Right renal cortex interstitium (tissue), 3 donors: Measurements from ENCODE around the gene CDH4. TPM values are rescaled to one million over a fixed set of nuclear protein-coding genes. Genes with fewer than 3 reads are reported as not detected.
"Not testable (repeated sequence)": the region's sequence is repeated elsewhere in the genome, so short reads cannot be mapped to it uniquely, and the experiment has no call there.

Experiments
- DNase-seq, 3 donors: peaks; one replicate each; pipeline ENCODE4 v3.0.0-alpha.2; 2013; ENCODE audit warnings: low read depth in 3 of 3, low spot score in 2 of 3
- polyA plus RNA-seq, 3 donors: library from polyadenylated mRNA; unstranded; fragments of 120-200 nt; gene quantifications; one replicate each; pipeline ENCODE4 v1.2.1, GENCODE V29; 2013; ENCODE audit not compliant: insufficient read length in 3 of 3

The CDH4 gene
- polyA plus RNA-seq, 3 donors = 5.8 to 6.8 (median 5.9) TPM

DNA sequence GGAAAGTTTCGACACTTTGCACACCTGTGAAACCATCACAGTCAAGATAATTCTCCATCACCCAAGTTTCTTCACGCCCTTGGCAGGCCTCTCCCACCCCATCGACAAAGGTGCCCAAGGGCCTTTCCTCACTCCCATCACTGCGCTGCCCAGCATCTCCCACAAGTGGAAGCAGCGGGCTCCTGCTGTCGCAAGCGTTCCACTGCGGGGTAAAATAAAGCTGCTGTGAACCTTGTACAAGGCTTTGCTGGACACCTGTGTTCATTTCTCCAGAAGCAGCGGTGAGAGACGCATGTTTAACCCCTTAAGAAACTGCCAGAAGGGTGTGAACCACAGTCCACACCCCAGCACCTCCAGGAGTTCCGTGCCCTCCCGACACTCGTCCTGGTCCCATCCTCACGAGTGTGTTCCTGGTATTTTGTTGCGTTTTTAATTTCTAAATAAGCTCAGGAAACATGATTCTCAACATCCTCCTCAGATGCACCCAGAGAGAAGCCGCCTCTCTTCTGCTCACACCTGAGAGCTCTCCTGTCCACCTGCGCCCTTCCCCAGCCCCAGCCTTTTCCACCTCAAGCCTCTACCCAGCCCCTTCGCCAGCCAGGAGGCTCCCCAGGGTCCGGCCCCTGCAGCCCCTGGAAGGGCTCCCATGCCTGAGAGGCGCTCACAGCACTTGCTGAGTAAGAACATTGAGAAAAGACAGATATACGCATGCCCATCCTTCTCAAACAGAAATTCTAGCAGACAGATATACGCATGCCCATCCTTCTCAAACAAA, 716.2 kb downstream of the CDH4 start:
- no peak for DNase-seq

DNA sequence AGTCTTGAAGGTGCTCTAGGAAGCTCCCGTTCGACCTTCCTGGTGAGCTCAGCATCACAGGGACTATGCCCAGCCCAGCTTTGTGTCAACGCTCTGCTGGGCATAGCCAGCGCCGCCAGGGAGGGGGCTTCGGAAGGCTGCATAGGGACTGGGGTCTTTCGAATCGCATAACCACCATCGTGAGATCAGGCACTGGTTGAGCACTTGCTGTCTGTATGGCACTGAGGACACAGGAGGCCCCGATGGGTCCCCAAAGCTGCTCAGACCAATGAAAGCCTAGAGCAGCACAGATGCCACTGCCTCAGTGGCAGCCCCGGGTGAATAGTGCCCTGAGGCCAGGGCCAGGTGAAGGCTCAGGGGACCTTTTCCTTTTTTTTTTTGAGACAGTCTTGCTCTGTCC, 716.9 kb downstream of the CDH4 start:
- DNase-seq = no peak

DNA sequence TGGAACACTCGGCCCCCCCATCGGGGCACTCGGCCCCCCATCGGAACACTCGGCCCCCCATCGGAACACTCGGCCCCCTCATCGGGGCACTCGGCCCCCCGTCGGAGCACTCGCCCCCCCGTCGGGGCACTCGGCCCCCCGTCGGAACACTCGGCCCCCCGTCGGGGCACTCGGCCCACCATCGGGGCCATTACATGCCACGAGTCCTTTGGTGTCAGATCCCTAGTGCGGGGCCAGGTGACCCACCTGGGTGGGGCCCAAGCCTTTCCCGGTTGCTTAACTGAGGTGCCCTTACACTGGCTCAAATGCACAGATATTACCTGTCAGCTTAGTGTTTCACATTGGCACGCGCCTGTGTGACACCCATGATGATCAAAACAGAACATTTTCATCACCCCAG, 717.7 kb downstream of the CDH4 start:
- no peak for DNase-seq

- DNase-seq = no peak
These were observed 718.3 kb downstream of the CDH4 start for GRCh38 chr20:61970357-61970756.

DNA sequence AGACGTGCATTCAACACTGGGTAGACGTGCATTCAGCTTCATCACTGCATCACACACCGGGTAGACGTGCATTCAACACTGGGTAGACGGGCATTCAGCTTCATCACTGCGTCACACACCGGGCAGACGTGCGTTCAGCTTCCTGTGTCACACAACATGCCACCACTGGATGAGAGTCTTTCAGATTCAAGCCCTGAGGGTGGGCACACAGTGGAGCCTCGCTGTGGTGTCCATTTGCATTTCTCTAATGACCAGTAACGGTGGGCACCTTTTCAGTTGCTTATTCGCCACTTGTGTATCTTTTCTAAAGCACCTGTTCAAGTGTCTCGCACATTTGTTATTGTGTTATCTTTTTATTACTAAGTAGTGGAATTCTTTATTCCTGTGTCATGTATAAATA, 719.5 kb downstream of the CDH4 start:
- DNase-seq = not testable (repeated sequence)

DNA sequence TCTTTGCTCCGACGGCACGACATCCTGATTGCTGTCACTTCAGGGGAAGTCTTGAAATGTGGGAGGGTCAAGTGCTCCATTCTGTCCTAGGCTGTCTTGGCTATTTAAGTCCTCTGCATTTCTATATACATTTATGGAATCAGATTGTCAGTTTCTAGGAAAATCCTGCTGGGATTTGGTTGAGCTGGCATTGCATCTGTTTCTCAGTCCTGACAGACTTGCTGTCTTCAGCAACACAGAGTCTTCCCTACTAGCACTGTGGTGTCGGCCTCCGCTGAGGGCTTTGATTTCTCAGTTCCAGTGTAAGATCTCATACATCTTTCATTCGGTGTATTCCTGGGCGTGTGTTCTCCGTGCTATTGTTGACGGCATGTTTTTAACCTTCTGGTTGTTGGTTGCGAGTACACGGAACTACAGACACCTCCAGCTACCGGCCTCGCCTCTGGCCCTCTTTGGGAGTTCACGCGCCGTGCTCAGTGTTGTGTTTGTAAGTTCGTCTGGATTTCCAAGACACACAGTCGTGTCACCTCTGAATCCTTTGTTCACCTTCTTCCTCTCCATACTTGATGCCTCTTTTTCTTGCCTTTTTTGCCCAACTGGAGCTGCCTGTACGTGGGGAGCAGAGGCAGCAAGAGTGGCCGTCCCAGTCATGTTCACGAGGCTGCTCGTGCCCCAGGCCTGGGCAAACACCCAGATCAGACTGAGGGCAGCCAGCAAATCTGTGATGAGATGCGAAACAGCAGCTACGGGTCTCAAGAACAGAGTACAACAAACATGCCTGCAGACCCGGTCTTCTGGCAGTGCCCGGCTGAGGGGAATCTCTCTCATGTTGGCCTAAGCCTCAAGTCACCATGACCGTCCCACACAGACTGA, 720.8 kb downstream of the CDH4 start:
- no peak for DNase-seq

- no peak for DNase-seq
These were observed 721.7 kb downstream of the CDH4 start for GRCh38 chr20:61973515-61974356.

GRCh38 chr20:61974357-61974665, 722.2 kb downstream of the CDH4 start:
- no peak for DNase-seq

DNA sequence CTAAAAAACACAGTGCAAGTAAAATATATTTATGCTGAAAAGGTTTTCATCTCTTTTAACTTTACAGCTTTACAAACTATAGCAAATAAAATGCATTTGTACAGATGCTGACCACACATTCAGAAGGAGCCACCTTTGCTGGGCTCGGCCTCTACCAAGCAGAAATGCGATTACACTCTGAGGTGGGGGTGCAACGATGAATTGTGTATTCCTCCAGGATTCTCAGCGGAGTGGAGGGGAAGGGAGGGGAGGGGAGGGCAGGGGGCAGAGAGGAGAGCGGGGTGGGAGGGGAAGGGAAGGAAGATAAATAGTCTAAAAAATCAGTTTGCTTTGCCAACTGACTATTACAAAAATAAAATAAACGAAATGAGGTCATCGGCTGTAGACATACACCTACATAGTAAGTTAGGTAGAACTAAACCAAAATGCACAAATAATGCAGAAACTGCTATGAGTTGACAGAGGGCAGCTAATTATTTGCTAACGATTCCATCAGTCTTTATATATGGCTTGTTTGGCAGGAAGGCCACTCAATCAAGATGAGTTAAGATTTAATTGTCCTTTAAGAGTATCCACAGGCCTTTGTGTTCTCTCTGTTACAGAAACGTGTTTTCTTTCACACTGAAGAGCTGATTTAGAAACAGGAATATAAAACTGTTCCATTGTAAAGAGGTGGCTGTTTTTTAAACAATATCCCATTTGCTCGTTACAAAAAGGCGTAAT, 723.5 kb downstream of the CDH4 start:
- no peak for DNase-seq

DNA sequence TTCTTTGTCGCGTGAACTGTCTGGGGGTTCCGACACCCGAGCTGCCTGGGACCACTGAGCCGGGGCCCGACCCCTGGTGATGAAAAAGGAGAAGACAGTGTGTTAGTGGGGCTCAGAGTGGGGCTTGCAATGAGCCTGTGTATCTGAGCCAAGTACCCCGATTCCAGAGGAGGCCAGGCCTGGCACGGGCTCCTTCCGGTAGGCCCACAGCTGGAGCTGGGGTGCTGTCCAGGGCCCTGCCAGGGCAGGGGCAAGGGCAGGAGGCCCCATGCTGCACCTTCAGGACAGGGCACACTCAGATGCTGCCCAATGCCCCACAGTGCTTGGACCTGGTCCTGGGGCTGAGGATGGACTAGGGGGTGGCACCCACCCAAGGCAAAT, 724.2 kb downstream of the CDH4 start:
- DNase-seq = no peak

DNA sequence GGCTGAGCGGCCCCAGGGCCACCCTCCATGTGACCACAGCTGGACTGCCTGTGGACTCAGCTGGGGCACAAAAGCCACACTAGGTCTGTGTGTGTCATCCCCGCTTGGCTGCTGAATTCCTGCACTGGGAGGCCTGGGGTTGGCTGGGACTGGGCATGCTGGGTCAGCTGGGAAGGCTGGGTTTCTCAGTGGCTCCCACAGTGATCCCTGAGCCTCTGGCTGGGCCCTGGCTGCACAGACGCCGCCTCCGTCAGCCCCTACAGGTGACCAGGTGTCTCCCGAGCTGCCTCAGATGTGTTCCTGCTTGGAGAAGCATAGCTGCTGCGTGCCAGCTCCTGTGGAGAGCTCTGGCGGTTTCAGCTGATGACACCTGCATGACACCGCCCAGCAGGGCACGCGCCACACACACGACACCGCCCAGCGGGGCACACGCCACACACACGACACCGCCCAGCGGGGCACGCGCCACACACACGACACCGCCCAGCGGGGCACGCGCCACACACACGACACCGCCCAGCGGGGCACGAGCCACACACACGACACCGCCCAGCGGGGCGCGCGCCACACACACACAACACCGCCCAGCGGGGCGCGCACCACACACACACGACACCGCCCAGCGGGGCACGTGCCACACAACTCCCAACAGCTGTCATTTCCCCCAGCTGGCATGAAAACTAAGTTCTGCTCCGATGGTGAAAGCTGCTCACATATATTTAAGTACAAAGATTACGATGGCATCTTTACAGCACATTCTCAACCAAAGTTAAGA, 724.8 kb downstream of the CDH4 start:
- no peak for DNase-seq

DNA sequence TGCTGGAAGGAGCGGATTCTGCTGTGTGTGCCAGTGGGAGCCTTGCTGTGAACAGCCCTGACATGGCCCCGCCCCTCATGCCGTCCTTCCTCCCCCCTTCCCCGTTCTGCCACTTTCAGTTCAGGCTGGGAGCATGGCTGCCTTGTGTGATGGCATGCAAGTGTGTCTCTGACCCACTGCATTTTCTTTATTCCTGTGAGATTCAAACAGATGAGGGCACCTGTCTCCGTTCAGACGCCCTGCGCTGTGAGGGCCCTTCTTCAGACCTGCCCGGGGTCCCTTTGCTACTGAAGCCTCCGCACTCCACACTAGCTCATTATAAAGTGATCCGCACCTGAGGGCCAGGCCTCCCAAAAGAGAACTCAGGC, 725.3 kb downstream of the CDH4 start:
- no peak for DNase-seq

- no peak for DNase-seq
These were observed 726.4 kb downstream of the CDH4 start for GRCh38 chr20:61978491-61978890.

DNA sequence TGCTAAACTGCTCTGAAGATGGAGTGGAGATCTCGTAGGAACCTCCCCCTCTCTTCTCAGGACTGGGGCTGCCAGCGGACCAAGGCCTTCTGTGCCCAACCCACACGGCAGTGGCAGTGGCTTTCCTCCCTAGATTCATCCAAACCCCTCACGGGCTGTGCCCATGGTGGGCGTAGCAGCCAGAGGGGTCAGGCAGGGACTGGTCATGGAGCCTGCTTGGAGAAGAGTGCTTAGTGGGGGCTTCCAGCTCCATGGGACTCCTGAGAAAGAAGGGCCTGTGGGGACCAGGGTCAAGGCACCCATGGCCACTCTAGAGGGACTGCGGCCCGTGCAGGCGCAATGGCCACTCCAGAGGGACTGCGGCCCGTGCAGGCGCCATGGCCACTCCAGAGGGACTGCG, 727.0 kb downstream of the CDH4 start:
- DNase-seq = no peak

DNA sequence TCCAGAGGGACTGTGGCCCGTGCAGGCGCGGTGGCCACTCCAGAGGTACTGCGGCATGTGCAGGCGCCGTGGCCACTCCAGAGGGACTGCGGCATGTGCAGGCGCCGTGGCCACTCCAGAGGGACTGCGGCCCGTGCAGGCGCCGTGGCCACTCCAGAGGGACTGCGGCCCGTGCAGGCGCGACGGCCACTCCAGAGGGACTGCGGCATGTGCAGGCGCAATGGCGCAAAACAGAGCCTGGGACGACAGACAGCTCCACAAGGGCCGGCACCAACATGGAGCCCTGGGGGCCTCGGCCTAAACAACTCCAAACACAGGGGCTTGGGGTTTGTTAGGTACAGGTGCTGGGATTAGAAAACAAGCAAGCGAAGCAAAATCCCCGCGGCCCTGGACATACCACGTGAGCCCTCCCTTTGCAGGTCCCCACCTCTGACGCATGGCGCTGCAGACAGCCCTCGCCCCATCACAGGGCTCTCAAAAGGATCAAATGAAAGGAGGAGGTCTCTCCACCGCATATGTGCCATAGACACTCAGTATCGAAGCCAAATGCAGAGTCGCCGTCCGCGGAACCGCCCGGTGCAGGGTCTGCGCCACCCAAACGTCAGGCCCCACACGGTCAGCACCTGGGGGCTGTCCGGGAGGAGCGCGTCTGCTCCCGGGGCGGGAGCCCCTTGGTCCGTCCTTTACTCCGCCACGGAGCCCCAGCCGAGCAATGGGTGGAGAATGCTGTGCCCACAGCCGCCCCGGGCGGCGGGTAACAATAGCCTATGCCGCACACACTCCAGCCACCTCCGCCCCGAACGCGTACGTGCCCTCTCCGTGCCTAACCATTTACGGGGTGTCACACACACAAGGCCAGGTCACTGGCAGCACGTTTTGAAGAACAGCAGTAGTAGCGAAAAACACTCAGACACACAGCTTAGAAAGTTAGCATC, 727.9 kb downstream of the CDH4 start:
- no peak for DNase-seq

GRCh38 chr20:61980647-61981583, 728.9 kb downstream of the CDH4 start:
- no peak for DNase-seq

DNA sequence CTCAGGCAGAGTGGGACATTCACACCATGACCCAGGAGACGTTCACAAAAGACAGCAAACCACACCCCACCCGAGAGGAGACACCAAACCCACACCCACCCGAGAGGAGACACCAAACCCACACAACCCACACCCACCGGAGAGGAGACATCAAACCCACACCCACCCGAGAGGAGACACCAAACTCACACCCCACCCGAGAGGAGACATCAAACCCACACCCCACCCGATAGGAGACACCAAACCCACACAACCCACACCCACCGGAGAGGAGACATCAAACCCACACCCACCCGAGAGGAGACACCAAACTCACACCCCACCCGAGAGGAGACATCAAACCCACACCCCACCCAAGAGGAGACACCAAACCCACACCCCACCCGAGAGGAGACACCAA, 729.6 kb downstream of the CDH4 start:
- not testable (repeated sequence) for DNase-seq
